A549 treated with RU486 at 1 μM for 4 hours (cell line): ENCODE data around the gene RBM28. TPM values are rescaled to one million over a fixed set of nuclear protein-coding genes. Genes with fewer than 3 reads are reported as not detected.

Experiments used
- total RNA-seq: library from RNA; stranded (reverse); fragments of 200-300 nt; extraction: Qiagen RNA extraction; gene quantifications from 5 replicates; pipeline ENCODE4 v1.2.3, GENCODE V29; 2022; ENCODE audit warnings: low read depth

Gene RBM28
- total RNA-seq = 54.4 to 67.3 TPM (median 57.4 TPM) in 5 replicates

GRCh38 chr7:128343554-128344430 lies at the start of gene RBM28:
Gene RBM28, minus strand, starts transcription at chr7:128343908. Its CDS starts 115 bp downstream, at chr7:128343793.

DNA sequence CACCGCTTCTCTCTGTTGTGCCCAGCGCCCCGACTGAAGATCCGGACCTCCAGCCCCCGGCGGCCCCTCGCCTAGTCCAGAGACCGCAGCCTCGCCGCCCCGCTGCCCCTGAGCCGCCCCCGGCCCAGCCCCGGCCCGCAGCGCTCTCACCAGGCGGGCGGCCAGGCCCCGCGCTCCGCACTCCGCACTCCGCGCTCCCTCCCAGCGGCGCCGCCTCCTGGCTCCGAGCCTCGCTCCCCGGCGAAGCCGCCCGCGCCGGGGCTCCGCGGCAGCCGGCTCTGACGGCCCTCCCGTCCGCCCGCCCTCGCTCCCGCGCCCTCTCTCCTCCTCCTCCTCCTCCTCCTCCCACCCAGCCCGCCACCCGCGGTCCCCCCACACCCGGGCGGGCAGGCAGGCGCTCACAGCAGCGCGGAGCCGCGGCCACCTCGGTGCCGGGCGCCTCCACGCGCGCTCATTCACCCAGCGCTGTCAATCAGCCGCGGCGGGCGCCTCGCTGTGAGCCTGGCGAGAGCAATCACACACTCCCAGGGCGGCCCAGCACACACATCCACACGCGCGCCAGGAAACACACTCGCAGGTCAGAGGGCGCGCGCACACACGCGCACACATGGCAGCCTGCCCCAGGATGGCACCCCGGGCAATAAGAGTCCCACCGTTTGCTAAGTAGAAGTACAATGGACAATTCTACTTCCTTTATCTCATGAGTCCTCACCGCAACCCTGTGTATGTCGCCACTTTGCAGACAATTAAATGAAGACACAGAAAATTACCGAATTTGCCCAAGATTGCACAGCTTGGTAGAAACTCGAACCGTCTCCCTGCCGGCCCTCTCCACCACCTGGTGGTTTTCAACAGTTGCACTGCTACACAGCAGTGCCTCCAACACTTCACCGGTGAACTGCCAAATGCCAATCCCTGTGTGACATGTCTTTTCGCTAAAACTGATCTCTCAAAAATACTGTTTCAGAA lies 18.0 kb upstream of the RBM28 start, which contains the start of gene PRRT4:
Gene PRRT4 (minus strand): TSS at position 280 of the 969 bp plus-strand sequence.

Other genes with a start within 250 kb of the RBM28 start
- not detected in 5 replicates for gene LEP, start 102.6 kb downstream of the RBM28 start, total RNA-seq
- gene PRRT4, start 17.8 kb upstream of the RBM28 start, total RNA-seq = 0.17 to 0.81 TPM (median 0.41 TPM) in 5 replicates
- gene IMPDH1, start 66.1 kb upstream of the RBM28 start, total RNA-seq = 76.6 to 99.6 TPM (median 92.6 TPM) in 5 replicates
- gene HILPDA, start 112.0 kb upstream of the RBM28 start, total RNA-seq = 21.3 to 25.3 TPM (median 24.5 TPM) in 5 replicates
- 20.4 to 28.2 TPM (median 22.4 TPM) in 5 replicates for gene METTL2B, start 132.8 kb upstream of the RBM28 start, total RNA-seq